Activated CD4-positive, alpha-beta T cell treated with anti-CD3 and anti-CD28 coated beads for 48 hours (primary cell): ENCODE measurements around the gene IFT57.
A peak's percentile ranks its signal among the peaks of the same experiment; 100 is the strongest.
"Not testable (repeated sequence)": the region's sequence is repeated elsewhere in the genome, so short reads cannot be mapped to it uniquely, and the experiment has no call there.

ENCODE experiments used
- DNase-seq: peaks from one replicate; pipeline ENCODE4 v3.0.0-alpha.2; 2020

Gene IFT57, protein sequence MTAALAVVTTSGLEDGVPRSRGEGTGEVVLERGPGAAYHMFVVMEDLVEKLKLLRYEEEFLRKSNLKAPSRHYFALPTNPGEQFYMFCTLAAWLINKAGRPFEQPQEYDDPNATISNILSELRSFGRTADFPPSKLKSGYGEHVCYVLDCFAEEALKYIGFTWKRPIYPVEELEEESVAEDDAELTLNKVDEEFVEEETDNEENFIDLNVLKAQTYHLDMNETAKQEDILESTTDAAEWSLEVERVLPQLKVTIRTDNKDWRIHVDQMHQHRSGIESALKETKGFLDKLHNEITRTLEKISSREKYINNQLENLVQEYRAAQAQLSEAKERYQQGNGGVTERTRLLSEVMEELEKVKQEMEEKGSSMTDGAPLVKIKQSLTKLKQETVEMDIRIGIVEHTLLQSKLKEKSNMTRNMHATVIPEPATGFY

DNA sequence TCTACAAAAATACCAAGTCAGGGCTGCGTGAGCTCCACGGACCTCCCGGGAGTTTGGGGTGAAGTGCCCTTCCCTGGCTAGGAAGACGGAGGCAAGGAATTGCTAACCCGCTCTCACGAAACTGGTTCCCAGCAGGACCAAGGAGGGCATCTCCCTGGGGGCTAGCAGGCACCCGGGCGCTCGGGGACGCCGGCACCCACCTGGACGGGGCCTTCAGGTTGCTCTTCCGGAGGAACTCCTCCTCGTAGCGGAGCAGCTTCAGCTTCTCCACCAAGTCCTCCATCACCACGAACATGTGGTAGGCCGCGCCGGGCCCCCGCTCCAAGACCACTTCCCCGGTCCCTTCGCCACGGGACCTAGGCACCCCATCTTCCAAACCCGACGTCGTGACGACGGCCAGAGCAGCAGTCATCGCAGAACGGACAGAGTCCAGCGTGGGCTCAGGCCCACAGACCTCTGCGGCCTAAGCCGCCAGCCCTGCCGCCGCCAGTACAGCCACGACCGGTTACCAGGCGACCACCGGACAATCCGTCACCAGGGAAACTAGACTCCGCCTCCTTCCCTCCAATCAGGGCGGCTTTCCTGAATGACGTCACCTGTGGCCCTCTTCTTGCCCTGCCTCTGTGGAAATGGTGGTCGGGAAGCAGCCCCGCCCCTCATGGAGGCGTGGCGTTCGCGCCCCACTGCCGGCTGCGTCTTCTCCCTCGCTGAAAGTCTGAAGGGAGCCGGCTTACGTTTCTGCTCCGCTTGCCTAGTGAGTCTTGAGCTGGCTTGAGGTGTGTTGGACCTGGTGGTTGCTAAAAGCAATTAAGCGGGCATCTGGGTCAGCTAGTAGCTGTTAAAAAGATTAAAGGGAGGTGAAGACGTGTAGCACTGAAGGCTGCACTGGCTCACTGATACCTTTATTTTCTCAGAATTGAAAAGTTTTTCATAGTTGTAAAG is at the start of gene IFT57:
Gene IFT57 (minus strand): TSS at position 514 of the 942 bp plus-strand sequence. CDS start 102 bp downstream, at position 412.
- DNase-seq: peak; percentile 94

DNA sequence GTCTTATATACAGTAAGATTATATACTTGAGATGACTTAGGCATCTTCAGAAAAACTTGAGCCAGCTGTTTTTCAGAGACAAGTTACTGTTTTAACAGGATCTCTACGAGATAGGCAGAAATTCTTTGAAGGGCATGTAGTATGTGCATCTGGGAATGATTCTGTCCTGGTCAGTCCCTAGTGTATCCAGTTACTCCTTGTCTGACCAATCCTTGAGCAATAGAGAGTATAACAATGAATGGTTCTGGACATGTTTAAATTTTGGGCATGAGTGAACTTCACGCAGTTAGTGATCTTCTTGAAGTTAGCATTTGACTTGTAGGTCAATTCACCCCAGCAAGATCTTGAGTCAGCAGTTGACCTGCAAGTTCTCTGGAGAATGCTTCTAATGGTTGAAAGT is 49.4 kb upstream of the IFT57 start:
- DNase-seq: no peak

DNA sequence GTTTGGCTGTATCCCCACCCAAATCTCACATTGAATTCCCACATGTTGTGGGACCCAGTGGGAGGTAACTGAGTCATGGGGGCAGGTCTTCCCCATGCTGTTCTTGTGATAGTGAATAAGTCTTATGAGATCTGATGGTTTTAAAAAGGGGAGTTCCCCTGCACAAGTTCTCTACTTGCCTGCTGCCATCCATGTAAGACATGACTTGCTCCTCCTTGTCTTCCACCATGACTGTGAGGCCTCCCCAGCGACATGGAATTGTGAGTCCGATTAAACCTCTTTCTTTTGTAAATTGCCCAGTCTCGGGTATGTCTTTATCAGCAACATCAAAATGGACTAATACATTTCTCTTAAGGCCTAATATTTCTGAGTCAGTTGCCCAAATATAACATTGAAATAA is 46.0 kb upstream of the IFT57 start:
- not testable (repeated sequence) for DNase-seq

DNA sequence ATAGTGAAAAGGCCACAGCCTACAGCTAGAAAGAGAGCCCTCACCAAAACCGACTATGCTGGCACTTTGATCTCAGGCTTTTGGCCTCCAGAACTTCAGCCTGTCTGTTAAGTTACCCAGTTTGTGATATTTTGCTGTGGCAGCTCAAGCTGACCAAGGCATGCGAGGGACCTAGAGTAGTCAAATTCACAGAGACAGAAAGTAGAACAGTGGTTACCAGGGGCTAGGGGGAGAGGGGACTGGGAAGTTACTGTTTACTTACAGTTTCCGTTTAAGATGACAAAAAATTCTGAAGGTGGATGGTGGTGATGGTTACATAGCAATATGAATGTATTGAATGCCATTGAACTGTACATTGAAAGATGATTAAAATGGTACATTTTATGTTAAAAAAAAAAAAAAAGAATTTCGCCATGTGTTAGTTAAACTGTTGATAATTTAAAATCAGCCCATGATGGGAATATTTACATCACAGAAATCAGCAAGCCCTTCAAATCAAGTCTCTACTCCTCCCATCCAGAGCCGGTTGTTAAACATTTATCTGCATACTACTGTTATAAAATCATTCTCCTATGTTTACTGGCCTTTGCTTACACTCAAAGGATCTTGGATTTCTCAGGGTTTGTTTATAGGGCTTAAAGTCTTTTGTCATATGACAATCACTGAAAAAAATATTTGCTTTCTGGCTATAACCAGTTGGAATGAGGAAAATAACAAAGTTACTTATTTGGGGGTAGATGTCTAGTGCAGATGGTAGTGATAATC is 42.5 kb upstream of the IFT57 start:
- DNase-seq: not testable (repeated sequence)

DNA sequence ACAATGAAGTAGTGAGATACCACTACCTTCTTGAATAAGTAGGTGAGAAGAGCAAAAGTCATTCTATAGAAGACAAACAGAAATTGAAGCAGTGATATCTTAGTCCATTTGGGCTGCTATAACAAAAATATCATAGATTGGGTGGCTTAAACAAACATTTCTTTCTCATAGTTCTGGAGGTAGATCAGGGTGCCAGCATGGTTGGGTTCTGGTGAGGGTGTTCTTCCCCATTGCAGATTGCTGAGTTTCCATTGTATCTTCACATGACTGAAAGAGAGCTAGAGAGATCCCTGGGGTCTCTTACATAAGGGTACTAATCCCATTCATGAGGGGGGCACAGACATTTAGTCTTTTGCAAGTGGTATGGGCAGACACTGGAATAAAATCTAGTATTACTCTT is 32.9 kb upstream of the IFT57 start:
- DNase-seq: no peak

DNA sequence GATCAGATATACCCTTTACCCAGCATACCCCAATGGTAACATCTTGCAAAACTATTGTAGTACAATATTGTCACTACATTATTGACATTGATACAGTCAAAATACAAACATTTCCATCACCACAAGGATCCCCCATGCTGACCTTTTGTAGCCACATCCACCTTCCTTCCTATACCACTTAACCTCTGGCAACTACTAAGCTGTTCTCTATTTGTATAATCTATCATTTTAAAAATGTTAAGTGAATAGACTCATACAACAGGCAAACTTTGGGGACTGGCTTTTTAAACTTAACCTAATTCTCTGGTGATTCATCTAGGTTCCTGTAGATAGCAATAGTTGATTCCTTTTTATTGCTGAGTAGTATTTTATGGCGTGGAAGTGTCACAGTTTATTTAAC is 29.6 kb upstream of the IFT57 start:
- DNase-seq: no peak

DNA sequence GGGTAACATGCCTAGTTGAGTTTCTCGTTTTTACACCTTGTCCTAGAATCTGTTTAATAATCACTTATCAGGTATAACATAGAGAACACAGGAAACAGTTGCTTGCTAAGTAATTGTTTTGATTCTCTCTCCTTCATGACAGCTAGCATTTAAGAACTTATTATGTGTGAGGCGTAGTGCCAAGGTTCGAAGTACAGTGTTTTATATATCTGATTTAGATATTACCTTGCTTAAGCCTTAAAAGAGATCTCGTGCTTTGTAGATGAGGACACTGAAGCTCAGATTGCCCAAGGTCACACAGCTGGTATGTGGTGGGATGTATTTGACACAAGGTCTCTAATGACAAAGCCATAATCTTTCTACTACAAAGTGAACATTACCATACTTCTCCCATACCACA is 29.0 kb upstream of the IFT57 start:
- DNase-seq: no peak

DNA sequence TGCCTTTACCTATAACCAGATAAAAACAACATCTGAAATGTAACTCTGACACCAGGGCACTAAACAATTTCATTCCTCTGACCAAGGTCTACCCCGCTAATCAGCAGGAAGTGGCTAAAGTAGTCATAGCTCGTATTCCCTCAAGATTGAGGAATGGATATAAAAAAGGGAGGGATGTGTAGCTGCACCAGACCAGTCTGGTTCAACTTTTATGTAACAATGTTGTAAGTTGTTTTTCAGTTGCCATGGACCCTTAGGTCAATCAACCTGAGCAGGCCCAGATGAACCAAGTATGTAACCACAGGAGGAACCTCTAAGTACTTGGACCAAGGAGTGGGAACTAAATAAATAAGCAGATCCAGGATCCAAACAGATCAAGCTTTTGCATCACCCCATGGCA is 28.4 kb upstream of the IFT57 start:
- DNase-seq: no peak

DNA sequence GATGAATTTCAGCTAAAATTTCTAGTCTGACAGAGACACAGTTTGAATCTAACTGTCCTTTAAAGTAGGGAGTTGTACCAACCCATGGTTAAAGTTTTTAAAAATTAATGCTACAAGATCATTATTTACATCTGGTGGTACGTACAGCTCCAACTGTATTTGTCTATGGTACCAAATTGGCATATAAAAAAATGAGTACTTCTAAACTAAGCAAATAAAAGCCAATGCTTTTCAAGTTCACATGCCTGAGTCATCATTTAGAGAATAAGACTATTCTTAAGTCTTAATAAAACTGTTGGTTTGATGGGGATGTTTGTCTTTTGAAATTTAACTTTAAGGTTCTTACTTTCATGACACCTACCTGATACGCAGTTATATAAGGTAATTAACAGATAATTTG is 21.0 kb upstream of the IFT57 start:
- no peak for DNase-seq

DNA sequence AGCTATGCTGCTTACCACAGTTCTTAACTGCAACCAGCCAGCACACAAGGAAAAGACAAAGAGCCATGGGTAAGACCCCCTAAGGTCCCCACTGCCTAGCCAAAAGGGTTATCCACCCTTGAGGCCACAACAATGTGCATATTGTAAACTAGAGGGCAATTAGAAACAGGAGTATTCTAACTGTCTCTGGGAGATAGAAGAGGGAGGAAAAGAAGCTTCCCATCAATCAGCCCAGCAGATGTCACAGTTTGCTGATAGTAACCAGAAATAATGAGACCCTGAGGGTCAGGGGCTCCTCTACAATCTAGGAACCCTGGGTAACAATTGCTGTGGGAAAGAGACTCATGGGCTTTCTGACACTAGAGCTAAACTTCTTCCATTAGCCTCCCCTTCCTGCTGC is 20.6 kb upstream of the IFT57 start:
- no peak for DNase-seq

DNA sequence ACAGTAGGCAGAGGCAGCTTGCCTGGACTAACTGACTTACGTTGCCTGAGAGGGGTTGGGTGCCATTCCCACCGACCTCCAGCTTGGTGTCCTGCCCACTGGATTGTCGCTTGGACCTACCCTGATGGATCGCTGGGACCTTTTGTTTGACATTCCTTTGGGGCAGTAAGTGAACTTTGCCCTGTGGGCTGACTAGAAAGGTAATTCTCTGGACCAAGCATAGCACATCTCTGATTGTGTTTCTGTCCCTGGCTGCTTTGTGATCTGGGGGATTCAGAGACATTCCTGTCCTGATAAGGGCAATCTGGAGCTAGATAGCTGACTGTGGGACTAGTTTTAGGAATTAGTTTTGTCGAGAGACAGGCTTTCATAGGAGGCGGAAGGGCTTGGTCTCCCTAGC is 19.5 kb upstream of the IFT57 start:
- no peak for DNase-seq

DNA sequence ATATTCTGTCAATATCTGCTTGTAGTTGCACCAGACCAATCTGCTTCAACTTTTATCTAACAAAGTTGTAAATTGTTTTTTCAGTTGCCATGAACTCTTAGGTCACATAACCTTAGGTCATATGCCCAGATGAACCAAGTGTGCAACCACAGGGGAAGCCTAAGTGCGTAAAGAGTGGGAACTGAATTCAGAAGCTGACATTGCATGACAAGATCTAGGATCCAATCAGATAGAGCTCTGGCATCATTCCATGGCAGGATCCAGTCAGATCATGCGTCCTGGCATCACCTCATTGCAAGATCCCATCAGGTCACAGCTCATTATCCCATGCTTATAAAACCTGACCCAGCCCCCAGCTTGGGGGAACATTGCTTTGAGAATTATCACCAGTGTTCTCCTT is 18.9 kb upstream of the IFT57 start:
- no peak for DNase-seq

DNA sequence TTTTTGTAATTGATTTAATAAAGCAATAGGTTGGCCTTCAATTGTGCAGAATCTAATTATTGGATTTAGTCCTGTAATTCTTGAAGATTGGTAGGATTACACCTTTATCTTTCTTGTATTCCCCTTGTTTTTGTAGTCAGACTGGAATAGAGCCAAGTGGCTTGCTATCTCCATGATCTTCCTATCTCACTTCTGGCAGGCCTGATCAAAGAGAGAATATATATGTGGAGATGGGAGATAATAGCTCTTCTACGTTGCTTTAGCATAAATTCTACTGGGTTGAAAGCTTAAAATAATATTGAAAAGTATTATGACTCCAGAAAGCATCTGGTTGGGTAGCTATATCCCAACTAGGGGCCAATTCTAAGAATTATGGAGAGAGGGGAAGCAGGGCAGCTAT is 16.9 kb upstream of the IFT57 start:
- DNase-seq: no peak

DNA sequence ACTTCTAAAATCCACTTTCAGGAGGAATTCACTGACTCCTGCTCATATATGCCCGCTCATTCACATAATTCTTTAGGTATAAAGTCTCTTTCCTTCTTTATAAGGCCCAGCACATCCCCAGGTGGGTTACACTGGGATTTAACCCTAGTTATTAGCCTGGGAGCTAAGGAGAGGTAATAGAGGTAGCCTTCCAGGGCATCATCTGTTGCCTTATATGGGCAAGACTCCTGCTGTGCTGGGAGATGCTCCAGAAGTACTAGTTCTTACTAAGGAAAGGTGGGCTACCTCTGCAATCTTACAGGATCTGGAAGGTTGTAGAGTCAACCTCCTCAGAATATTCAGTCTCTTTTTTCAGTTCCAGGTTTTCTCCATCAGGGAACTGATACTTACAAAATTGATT is 13.1 kb upstream of the IFT57 start:
- no peak for DNase-seq

DNA sequence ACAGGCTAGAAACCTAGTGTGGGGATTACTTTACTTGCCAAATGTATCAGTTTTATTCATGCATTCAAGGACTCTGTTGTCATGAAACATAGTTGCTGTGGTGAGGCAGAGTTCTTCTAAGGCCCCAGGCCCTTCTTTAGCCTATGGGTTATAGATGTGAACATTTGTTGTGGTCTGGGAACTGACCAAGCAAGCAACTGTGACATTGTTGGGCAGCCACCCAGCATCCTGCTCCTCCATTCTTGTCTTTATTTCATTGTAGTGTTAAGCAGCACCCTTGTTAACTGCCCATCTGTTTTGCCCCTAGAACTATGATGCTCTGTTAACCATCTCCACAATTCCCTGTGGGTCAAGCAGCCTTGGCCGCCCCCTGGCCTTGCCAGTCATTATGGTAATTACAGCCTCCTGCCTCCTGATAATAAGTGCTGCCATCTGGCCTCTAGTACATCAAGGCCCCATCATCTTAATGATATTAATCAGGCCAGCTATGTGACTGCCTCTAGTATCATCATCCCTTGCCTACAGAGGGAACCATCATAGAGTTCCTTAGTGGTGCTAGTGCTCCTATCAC is 12.2 kb upstream of the IFT57 start:
- no peak for DNase-seq

DNA sequence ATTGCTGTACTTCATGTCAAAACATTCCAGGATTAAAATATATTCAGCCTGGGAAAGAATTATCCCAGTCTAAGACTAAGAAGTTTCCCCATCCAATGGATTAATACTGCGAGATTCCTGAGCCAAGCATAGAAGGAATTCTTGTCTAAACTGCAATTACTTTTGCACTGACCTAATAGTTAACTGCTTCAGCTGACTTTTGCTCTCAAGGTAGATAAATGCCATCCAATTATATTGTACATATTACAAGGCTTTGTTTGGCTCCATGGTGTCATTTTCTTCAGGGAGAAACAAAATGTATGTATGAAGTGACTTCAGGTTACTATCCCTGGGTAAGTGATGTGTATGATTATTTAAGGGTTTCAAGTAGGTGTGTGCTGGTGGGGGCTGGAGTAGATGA is 6.1 kb upstream of the IFT57 start:
- DNase-seq: no peak

DNA sequence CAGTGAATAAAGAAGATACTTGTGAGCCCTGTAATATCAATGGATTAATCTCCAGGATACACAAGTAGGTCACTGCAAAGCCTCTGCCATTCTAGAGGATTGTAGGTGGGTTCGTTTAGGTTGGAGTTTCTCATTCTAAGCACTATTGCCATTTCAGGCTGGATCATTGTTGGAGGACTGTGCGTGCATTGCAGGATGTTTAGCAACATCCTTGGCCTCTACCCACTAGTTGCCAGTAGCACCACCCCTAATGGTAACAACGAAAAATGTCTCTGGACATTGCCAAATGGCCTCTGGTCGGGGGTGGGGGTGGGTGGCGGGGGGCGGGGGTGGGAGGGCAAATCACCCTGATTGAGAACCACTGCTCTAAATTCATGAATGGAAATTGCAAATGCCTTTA is 4.9 kb upstream of the IFT57 start:
- DNase-seq: no peak

DNA sequence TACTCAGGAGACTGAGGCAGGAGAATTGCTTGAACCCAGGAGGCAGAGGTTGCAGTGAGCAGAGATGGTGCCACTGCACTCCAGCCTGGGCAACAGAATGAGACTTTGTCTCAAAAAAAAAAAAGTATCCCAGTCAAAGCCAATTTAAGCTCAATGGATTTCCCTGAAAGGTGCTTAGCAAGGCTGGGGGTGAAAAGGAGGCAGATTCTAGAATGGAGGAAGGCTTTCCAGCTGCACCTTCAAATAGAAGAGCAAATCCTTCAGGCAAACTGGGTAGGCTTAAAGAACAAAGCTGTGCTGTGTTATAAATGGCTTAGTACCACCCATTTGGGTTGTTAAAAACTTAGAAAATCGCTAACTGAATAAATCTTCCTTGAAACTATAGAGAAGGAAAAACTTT is 3.0 kb upstream of the IFT57 start:
- no peak for DNase-seq

DNA sequence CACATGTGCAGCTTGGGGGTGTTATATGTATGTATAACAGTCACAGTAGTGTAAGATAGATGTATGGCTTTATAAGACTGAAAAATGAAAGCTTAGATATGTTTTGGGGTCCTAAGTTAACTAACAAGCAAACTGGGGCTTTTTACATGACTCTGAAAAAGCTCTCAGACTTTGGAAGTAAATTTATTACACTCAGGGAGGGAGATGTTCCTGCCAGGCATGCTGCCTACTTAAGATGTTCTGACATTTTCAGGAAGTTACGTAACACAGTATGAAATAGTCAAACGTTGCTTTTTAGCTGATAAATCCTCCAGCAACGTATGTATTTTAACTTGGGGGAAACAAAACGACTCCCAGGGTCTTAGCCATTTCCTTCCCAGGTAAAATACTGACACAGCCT is 1.7 kb upstream of the IFT57 start:
- no peak for DNase-seq

DNA sequence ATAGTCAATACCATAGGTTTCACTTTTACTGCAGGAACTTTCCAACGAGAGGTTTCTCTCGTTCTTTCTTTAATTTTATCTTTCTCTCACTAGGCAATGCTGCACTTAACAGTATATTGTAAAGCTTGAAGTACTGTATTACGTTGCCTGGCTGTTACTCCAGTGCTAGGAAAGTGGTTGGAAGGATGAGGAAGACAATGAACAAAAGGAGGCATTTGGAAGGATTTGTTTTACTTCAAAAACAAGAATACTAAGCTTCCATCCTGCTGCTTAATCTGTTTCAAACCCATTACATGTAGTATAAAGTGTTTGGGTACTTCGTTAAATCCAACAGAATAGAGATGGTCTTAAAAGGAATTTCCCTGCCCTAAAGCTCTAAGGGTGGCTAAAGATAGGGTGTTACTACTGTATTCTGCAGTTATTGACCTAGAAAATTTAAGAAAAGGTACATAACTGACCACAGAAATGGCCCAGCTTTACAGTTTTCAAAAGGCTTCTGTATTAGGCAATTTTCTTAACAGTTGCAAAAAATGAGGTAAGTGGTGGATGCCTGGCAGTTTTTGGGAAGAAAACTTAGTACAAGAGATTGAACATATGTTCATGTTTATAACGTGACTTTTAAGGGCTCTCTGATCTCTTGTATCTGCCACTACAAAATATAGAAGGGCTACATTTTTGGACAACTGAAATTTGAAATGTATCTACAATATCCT is 785 bp upstream of the IFT57 start:
- DNase-seq: no peak

DNA sequence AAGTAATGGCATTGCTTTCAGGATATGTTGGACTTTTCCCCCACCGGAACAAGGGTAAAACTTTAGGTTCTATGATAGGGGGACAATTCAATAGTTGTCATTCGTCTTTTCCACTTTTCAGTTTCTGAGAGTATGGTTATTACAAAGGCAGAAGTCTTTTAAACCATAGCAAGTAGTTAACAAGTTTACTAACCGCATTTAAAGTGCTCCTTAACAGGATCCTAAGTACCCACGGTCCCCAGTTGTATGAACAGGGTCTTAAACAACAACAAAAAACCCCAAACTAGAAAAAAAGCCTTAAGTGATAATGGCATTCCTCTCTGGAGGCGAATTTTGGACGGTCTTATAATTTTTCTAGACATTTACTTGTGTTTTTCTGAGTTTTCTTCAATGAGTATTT is 831 bp downstream of the IFT57 start:
- no peak for DNase-seq

DNA sequence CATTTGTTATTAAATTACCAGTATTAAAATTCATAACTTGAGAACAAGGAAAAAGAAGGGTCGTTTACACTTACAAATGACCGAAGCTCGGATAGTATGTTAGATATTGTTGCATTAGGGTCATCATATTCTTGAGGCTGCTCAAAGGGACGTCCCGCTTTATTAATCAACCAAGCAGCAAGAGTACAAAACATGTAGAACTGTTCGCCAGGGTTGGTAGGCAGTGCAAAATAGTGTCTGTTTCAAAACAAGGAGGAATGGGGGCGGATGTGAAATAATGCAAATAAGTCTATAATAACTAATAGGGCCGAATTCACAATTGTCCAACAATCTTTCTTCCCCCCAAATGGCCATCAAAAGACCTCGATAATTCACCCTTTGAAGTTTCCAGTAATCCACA is 2.9 kb downstream of the IFT57 start:
- no peak for DNase-seq
